ENCODE data around the gene GNAI3.

The GNAI3 gene

GRCh38 chr1:109548321-109549267 is at the start of gene GNAI3:
Gene GNAI3, plus strand, starts transcription at chr1:109548615. Its CDS starts 106 bp downstream, at chr1:109548721.
- peak; percentile 97 for DNase-seq

DNA sequence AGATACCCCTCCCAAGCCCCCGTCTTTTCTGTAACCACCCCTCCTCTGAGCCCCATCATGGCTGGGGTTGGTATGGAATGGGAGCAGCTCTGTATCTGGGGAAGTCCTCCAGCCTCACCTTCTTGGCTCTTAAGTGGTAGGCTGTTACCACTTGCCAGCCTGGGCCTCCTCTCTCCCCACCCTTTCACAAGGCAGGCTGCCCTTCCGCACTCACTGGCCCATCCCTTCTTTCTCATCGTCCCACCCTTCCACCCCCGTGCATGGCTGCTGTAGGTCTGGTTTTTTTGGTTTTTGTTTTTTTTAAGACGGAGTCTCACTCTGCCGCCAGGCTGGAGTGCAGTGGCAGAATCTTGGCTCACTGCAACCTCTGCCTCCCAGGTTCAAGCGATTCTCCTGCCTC is 49.3 kb upstream of the GNAI3 start:
- DNase-seq: no peak

DNA sequence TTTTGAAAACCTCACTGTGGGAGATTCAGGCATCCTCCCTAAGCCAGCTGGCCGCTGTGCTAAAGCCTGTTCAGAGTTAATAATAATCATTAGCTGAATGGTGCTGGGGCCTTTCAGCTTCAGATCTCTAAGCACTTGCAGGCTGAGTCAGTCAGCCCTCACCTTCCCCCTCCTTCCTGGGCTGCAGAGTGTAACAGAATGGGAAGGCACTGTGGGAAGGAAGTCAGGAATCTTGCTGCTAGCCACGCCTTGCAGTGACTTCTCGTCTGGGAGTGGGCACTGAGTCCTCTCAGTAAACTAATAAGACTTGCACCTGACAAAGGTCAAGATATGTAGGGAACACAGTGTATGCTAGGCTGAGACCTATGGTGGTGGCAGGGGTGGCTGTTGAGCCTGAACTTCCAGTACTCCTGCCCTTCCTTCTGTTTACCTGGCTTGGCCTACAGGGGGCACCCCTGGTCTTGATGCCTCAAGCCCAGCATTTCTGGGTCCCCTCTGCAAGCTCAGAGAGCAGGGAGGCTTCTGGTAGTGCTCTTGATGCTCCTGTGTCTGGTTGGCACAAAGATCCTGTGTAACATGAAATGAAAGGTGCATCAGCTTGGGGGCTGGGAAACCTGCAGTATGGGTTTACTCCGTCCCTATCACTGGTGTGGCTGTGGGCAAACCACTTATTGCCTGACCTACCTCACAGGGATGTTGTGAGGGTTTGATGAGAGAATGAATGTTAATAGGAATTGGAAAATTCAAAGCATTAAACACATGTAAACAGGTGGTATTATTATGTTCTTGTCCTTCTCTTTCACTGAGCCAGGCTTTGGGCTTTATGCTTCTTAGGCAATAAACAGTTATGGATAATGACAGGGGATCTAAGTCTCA is 48.5 kb upstream of the GNAI3 start:
- DNase-seq: peak; percentile 43

DNA sequence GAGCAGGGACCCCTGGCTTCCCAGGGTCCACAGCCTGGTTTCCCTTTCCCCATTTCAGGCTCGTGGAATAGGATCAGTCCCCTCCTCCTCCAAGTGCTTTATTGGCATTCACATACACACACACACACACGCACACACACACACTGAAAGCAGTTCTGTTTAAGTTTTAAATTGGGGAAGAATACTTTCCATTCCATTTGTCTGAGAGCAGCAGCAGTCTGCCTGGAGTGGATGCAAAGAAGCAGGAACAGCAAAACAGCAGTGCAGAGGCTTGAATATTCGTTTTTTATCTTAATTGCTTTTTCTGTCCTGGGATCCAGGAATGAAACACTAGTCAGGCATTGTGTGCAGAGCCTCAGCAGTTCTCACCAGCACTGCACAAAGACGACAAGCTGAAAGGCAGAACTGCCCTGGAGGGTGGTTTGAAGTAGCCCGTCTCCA is 47.5 kb upstream of the GNAI3 start:
- peak; percentile 30 for DNase-seq

DNA sequence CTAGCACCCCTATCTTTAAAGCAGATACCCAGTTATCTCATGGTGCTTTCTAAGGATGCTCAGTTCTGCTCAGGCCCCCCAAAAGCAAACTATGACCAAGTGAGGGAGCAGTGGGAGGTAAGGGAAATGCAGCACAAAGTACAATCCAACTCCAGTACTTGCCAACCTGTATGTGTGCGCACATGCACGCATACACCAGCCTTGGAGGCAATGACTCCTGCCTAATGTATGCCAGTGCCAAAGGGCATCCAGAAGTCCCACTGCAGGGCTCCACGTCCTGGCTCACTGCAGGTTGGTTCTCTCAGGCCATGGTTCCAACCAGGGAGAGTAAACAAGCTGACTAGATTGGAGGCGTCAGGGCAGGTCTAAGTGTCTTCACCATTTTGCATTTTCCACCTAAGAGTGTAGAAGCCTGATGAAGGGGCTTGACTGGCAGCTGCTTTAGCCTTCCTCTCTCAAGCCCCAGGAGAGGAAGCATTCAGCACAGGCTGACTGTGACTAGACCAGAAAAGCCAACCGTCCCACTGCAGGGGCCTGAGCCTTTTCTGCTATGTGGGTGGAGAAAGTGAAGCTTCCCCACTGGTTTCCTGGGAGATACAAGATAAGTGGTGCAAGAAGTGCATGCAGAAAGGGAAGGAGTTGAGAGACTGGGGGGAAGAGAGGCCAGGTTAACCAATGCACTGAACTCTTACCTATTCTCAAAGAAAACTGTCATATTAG is 46.6 kb upstream of the GNAI3 start:
- peak; percentile 51 for DNase-seq

DNA sequence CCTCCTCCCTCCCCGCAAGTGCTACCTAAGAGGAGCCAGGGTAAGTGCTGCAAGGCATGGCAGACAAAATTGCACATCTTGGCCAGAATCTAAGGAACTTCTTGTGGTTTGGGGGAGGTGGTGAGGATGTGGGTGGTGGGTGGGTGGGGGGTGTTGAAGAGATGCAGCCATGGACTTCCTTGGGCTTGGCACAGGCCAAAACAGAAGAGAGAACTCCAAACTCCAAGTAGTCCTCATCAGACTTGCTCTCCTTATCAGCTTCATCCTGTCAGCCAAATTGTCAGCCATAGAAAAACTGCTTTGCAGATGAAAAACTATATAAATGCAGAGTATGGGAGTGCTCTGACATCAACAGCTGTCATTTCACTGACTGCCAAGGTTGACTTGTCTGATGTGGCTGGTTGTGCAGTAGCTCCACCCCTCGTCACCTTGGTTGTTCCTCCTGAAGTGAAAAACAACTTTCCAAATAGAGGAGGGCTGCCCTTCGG is 46.0 kb upstream of the GNAI3 start:
- no peak for DNase-seq

GRCh38 chr1:109503935-109504334 is 44.5 kb upstream of the GNAI3 start:
- no peak for DNase-seq

GRCh38 chr1:109504974-109505373 is 43.4 kb upstream of the GNAI3 start:
- DNase-seq: no peak

- DNase-seq: no peak
These were observed 40.2 kb upstream of the GNAI3 start for GRCh38 chr1:109508001-109508872.

GRCh38 chr1:109508873-109509175 is 39.6 kb upstream of the GNAI3 start:
- DNase-seq: no peak

- no peak for DNase-seq
These were observed 39.0 kb upstream of the GNAI3 start, which contains the start of gene AMIGO1 for GRCh38 chr1:109509176-109510134. Gene AMIGO1, minus strand, starts transcription at chr1:109509727. Its CDS starts 815 bp downstream, at chr1:109508912.

- no peak for DNase-seq
These were observed 35.2 kb upstream of the GNAI3 start for GRCh38 chr1:109513110-109513710.

GRCh38 chr1:109514846-109515245 is 33.6 kb upstream of the GNAI3 start:
- no peak for DNase-seq

- DNase-seq: no peak
These were observed 31.5 kb upstream of the GNAI3 start for GRCh38 chr1:109516872-109517271.

- DNase-seq: no peak
These were observed 31.1 kb upstream of the GNAI3 start for GRCh38 chr1:109517337-109517736.

DNA sequence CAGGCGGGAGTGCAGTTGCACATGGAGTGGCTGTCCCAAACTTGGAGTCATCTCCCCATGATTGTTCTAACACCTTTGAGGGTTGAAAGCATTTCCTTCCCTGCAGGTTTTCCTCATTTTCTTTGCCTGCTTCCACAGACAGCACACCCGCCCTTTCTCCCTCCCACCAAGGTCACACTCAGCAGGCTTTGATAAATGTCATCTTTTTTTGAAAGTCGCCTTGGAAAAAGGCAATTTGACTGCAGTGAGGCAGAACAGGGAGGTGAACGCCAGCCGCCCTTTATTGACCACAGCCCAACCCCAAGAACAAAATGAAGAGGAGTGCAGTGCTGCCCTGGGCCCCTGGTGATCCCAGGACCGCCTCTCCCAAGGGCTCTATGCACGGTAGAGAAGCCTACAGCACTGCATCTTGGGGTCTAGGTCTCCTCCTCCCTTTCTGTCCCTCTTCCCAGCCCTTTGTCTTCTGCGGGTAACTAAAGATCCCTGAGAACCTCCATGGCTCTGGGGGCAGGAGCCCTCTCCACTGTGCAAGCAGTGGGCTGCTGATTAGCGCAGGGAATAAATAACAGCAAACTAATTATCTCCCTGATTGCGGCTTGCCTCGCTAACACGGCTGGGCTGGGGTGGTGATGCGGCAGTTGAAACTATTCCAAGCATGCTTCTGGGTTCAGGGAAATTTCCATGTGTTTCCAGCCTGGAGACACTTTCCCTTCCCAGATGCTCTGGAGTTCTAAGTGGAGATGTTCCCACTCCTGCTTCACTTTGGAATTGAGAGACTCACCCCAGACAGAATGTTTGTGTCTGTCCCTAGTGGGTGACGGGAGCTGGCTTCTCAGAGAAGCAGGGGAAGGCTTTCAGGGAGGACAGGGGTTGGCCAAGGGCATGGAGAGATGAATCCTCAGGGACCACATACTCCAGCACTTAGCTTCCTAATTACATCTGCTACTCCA is 27.1 kb upstream of the GNAI3 start:
- DNase-seq: no peak

GRCh38 chr1:109522026-109522425 is 26.4 kb upstream of the GNAI3 start:
- DNase-seq: no peak

GRCh38 chr1:109523706-109524105 is 24.7 kb upstream of the GNAI3 start:
- peak; percentile 80 for DNase-seq
